NCI-H345 treated with DMSO at 0.1 percent for 48 hours (cell line): Measurements from ENCODE around the gene ZNF580.

Experiments
- DNase-seq: peaks from one replicate; lab custom pipeline; 2025; ENCODE audit not compliant: unreplicated experiment; lab: John Stamatoyannopoulos, UW

ZNF580 gene, protein sequence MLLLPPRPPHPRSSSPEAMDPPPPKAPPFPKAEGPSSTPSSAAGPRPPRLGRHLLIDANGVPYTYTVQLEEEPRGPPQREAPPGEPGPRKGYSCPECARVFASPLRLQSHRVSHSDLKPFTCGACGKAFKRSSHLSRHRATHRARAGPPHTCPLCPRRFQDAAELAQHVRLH

DNA sequence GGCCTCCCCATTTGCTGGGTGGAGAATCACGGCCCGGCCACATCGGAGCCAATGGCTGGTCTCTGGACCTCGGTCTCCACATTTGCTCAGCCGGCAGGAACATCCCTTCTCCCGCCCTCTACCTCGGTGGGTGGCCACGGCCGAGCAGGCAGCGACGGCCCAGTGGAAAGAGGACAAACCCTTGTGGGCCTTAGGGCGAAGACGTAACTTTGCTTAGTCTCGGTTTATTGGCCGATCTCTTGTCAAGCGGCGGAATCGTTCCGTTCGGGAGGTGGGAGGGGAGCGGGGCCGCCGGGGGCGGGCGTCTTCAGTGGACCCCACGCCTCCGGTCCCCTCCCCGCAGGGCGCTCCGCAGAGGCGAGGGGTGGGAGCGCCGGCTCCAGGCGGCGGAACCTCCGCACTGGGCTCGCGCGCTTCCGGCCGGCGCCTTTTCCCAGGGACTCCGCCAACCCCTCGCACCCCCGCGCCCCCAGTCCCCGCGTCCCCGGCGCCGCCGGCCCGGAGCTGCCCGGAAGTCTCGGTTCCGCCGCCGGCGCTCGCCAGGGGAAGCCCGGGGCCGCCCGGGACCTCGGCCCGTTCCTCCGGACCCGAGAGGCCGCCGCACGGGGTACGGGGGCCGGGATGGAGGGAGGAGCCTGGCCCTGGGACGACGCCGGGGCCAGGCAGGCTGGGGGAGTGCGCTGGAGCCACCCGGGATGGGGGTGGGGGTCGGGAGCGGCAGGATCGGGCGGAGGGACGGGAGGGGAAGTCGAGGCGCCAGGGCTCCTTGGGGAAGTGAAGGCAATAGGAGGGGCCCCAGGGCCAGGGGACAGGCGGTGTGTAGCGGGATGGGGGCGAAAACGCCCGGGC, at the start of gene ZNF580:
ZNF580 (plus strand) TSS at position 426 of the 849 bp plus-strand sequence. CDS start 1,507 bp downstream, outside the sequence.
- no peak for DNase-seq

DNA sequence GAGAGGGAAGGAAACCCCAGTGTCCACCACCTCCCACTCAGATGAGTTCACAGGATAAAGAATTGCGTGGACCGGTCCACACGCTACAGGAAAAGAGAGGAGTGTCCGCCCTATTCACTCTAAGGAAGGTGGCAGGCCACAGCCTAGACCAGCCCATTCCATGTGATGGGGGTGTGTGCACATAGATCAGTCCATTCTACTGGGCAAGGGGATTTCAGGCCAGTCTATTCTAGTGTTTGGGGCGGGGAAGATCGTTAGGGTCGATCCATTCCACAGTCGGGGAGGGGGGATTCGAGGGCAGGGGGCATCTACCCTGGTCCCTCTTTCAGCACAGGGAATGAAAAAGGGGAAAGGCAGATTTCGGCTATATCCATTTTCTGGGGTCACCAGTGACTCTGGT, 49.2 kb upstream of the ZNF580 start:
- no peak for DNase-seq

DNA sequence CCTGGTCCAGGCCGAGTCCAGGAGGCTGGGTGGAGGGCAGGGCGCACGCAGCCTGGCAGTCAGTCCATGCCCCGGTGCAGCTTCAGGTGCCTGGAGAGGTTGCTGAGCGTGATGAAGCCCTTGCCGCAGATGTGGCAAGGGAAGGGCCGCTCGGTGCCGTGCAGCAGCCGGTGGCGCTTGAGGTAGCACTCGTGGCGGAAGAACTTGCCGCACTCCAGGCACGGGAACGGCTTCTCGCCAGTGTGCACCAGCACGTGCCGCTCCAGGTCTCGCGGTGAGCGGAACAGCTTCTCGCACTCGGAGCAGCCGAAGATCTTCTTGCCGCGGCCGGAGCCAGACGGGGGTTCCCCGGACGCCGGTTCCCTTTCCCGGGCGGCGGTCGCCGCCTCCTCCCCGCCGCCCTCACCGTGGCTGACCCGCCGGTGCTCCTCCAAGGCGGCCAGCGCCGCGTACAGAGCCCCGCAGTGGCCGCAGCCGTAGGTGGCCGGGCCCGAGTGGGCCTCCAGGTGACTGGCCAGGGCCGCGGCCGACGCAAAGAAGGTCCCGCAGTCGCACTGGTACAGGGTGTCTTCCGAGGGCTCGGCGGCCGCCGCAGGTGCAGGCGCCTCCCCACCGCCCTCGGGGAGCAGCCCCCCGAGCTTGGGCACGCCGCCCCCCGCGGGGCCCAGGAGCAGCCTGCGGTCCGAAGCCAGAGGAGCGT, 48.3 kb upstream of the ZNF580 start:
- DNase-seq: no peak

DNA sequence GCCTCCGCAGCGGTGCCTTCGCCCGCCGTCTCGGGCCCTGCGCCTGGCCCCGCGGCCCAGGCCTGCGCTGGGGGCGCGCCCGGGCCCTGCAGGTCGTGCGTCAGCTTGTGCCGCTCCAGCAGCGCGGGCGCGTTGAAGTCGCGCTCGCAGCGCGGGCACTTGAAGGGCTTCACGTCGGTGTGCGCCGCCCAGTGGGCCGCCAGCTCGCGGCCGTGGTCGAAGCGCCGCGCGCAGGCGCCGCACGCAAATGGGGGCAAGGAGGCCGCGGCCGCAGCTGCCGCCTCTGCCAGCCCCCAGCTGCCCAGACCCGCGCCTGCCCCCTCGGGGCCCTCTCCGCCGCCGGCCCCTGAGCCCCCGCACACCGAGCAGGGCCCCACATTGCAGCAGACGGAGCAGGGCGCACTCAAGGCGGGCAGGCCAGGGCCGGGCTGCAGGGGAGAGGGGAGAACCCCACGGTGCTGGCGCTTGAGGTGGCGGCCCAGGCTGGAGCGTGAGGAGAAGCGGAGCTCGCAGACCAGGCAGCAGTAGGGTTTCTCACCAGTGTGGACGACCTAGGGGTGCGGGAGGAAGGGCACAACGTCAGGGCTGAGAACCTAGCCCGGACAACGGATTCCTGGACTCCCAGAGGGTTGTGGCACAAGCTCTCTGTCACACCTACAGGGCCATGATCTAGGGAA, 47.6 kb upstream of the ZNF580 start:
- DNase-seq: no peak

DNA sequence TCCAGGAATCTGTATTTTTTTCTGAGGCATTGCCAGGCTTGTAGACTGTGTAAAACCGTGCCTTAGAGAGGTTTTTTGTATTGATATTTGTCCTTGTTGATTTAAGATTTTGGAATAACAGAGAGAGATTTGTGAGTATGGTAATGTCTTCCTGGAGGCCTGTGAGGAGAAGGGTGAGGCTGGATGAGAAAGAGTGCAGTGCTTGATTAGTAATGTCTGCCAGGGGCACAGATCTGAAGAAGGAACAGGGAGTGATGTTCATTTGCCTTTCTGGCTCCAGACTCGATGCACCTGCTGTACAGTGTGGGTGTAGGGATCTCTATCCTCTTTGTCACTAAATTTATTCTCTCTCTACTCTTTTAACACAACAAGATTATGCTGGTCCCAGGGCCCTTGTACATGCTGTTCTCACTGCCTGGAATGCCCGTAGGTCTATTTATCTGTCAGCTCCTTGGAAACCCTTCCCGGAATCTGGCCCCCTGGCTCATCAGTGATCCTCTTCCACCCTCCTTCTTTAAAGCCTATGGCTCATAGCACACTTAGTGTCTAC, 45.7 kb upstream of the ZNF580 start:
- DNase-seq: no peak

DNA sequence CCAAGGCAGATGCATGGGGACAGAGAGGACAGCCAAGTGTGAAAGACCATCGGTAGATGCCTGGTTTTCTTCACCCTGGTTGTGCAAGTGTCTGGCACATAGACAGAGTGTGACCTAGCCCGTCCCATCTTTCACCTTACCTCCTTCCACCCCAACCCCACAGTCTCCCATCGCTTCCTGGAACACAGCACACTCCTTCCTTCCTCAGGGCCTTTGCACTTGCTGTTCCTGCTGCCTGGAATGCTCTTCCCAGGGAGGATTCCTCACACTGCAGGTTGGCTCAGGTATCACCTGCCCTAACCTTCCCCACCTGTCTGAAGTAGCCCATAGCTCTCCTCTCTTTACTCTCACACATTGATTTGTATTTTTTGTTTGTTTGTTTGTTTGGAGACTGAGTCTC, 44.5 kb upstream of the ZNF580 start:
- no peak for DNase-seq

DNA sequence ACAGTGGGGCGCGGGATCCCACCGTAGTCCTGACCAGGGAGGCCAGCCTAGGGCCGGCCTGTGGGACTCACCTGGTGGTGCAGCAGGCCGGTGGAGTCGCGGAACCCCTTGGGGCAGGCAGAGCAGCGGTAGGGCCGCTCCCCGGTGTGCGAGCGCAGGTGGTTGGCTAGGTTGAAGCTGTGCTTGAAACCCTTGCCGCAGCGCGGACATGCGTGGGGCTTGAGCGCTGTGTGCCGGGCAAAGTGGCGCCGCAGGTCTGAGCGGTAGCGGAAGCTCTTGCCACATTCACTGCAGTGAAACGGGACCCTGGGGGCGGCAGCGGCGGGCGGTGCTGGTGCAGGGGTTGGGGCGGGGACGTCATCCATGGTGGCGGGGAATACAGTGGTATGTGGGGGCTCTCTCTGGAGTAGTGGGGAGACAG, 43.3 kb upstream of the ZNF580 start:
- DNase-seq: no peak

DNA sequence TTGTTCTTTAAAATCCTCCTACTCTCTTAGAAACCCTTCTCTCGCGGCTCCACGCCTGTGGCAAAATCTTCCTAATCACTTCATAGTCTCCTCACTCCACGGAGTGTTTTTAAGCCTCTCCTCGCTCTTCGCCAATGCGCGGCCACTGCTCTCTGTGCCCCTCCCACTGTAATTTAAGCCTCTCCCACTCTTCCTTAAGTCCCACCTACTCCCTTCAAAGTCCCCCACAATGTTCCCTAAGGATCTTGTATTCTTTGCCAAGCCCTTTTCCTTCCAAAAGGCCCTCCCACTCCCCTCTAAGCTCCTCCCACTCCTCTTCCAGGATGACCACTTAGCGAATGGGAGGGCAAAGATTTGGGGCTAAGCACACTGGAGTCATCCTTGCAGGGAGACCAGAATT, 42.8 kb upstream of the ZNF580 start:
- DNase-seq: no peak

DNA sequence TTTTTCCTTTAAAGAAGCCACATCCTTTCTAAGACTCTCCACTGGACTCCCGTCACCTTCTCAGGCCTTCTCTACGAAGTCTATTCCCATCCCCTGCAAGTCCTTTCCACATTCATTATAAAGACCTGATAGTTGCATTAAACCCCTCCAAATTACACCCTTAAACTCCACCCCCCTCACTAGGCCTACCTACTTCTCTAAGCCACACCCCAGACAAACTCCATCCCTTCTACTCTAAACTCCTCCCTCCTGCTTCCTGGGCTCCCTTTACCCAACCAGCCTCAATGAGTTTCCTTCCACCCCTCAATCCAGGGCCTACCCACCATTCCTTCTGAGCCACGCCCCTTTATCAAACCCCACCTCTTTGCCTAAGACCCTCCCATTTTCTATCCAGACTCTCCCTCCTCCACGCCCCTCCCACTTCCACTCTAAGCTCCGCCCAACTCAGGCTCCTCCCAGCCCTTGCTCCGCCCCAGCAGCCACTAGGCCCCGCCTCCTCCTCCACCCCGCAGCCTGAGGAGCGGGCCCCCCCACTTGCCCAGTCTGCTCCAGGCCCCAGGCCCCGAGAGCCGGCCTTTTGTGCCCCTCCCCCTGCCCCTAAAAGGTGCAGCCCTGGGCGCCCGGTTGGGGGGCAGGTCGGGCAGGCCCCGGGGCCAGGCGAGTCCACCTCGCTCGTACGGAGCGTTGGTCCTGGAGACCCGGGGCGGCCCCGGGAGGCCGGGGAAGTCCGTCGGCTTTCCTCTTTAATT, 41.9 kb upstream of the ZNF580 start:
- DNase-seq: peak; percentile 67

DNA sequence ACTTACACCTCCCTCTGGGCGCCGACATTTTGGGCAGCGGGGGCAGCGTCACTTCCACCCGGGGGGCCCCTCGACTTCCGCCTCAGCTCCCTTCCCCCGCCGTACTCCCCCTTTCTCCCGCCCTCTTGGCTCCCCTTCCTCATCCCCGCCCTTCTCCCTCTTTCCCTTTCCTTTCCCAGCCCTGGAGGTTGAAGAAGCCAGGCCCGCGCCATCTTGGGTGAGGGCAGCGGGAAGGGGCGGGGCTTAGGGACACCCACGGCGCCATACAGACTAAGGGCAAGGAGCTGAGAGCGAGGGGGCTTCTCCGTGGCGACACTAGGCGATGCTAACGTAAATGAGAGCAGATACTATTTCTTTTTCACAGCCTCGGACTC, 41.3 kb upstream of the ZNF580 start, which contains the start of gene FIZ1:
FIZ1 (minus strand) TSS at position 50 of the 374 bp plus-strand sequence. CDS start 1,652 bp downstream, outside the sequence.
- DNase-seq: peak; percentile 92

DNA sequence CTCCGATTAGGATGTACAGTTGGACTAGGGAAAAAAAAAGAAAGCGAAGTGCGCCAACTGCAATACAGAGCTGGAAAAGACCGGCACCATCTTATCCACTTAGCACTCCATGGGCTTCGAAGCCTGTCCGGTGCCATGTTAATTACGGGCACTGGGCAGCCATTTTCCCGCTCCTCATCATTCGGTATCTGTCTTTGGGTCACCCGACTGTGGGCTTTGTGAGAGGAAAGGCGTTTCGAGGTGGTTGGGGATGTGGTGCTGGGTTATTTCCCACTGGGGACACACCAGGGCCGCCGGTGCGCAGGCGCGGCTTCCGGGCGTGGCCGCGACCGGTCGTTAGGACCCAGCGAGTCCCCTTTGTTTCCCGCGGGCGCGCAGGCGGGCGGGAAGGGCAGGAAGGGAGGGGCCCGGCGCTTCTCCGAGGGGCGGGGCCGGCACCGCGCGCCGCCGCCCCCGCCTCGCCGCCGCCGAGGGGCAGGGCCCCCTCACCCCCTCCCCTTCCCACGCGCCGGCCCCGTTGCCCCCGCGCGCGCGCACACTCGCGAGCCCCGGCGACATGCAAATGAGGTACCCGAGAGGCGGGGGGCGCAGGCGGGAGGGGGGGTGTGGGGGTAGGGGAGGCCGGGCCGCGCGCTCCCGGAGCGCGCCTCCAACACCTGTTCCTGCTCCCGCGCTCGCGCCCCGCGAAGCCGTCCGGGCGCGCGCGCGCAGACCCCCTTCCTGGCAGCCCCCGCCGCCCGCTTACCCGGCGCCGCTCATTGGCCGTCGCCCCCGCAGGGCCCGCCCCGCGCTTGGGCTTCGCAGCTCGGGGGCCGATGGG, 40.8 kb upstream of the ZNF580 start, which contains the start of gene ZNF524:
ZNF524 (plus strand) TSS at position 447 of the 820 bp plus-strand sequence. CDS start 1,825 bp downstream, outside the sequence.
- DNase-seq: peak; percentile 92

DNA sequence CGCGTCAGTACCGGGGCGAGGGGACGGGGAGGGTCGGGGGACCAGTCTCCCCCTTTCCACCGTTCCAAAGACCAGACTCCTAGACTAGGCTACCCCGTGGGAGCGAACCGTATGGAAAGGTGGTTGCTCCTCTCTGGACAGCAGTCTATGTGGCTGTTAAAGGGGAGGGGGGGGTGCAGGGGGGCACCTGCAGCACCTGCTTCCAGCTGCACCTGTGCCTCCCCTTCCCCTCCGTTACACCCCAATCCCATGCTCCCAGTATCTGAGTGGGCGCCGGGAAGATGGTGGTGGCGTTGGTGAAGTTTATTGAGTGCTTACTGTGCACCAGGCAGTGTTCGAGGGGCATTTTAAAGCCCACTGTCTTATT, 40.2 kb upstream of the ZNF580 start:
- DNase-seq: no peak

DNA sequence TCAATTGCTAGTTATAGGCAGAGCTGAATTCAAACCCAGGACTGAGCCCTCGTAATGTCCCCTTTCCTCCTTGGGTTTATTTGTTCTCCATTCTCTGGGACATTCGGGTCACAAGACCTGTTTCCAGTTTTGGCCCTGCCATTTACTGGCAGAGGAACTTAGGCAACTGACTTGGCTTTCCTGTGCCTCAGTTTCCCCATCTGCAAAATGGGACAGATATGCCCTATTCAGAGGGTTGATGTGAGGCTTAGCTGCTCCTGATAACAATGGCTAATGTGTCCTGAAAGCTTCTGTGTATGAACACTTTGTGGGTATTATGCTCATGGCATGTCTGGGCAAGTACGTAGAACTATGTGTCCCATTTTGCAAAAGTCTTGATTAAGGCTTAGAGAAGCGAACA, 39.7 kb upstream of the ZNF580 start:
- DNase-seq: no peak

DNA sequence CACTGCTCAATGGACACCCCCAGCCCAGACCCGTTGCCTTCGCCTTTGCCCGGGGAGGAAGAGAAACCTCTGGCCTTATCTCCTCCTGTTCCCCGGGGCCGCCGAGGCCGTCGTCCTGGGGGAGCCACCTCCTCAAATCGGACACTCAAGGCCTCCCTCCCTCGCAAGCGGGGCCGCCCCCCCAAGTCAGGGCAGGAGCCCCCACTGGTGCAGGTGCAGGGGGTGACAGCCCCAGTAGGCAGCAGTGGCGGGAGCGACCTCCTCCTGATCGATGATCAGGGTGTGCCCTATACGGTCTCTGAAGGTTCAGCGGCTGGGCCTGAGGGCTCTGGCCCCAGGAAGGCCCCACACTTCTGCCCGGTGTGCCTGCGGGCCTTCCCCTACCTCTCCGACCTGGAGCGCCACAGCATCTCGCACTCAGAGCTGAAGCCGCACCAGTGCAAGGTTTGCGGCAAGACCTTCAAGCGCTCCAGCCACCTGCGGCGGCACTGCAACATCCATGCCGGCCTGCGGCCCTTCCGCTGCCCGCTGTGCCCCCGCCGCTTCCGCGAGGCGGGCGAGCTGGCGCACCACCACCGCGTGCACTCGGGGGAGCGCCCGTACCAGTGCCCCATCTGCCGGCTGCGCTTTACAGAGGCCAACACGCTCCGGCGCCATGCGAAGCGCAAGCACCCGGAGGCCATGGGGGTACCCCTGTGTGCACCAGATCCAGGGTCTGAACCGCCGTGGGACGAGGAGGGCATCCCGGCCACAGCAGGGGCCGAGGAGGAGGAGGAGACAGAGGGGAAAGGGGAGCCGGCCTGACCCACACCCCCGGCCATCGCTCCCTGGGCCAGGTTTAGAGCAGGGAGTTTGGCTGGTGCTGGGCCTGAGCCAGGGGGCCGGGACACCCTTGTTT, 38.4 kb upstream of the ZNF580 start:
- DNase-seq: no peak

DNA sequence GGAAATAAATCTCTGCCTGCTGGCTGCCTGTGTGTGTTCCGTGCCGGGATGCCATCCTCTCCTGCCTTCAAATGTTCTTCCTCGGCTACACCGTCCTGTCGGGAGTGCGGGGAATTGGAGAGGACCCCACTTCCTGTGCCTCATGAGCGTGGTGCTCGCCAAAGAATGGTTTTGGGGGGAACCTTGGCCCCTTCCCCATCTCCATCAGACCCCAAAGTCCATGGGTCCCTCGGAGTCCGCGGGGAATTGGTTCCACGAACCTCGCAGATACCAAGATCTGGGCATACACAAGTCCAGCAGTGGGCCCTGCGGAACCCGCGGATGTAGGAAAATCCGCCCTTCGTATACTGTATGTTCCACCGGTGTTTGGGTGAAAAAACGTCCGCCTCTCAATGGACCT, 37.7 kb upstream of the ZNF580 start:
- no peak for DNase-seq

DNA sequence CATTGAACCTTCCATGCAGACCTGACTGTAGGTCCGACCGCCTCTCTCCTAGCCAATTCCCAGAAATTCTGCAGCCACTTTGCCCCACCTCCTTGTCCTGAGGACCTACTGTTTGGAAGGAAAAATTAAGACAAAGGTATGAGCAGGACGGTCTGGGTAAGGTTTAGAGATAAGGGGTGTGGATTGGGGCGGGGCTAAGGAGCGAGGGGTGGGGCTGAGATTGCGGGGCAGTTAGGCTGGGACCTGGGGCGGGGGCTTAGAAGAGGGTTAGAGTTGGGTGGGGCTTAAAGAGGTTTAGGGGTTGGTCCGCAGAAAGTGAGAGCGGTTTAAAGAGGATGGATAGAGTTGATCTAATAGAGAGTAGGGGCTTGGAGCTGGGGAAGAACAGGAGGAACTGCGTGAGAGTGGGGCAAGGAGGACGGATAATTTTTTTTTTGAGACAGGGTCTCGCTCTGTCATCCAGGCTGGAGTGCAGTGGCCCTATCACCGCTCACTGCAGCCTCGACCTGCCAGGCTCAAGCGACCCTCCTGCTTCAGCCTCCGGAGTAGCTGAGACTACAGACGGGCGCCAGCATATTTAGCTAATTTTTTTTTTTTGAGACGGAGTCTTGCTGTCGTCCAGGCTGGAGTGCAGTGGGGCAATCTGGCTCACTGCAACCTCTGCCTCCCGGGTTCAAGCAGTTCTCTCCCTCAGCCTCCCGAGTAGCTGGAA, 37.1 kb upstream of the ZNF580 start:
- no peak for DNase-seq

DNA sequence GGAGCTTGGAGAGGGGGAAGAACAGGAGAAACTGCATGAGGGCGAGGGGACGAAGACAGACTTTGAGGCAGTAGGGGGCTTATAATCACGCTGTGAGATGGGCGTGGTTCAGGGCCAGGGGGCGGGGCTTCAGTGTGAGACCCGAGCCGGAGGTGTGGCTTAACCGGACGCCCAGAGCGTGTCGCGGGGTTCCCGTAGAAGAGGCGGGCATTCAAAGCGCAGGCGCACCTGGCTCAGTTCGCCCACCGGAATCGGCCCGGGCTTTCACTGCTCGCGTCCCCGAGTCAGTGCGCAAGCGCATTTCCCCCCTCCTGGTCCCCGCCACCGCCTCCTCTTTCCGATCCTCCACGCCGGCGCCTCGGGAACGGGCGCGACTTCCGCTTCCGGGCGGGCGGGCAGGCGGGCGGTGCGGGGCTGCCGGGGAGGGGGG, 35.6 kb upstream of the ZNF580 start:
- peak; percentile 83 for DNase-seq
